H1 (cell line): ENCODE data around the gene ZNF70. TPM values are rescaled to one million over a fixed set of nuclear protein-coding genes. Genes with fewer than 3 reads are reported as not detected.

Experiments
- CTCF ChIA-PET: fragments of 300-600 bp; sonication (Branson Sonifier 250); formaldehyde crosslinking; loops from one replicate; lab custom pipeline; 2021; ENCODE audit not compliant: partially characterized antibody; lab: Charles Lee
- POLR2A ChIA-PET: fragments of 300-600 bp; sonication (Branson Sonifier 250); formaldehyde crosslinking; loops from one replicate; lab custom pipeline; 2021; ENCODE audit warnings: inconsistent platforms; ENCODE audit not compliant: partially characterized antibody; lab: Charles Lee
- DNase-seq, 2 experiments: peaks; one replicate each; pipeline versions ENCODE4 v3.0.0 to v3.0.0-alpha.2; 2010 to 2022; ENCODE audit warnings: low spot score in 2 of 2, low read depth in 1 of 2, mixed read lengths in 1 of 2
- FAIRE-seq: peaks from 2 replicates; lab custom pipeline; 2011; peaks lifted over from hg19 to GRCh38; lab: Jason Lieb, UNC
- H2AFZ ChIP-seq: 2 replicates; pipeline ENCODE4 v1.8.1; 2012; ENCODE audit warnings: low read length, inconsistent platforms
- H2AK5ac ChIP-seq: 2 replicates; pipeline ENCODE4 v1.6.1; 2013; ENCODE audit warnings: low read depth, low read length
- H2BK120ac ChIP-seq: replicated peaks from 2 replicates; pipeline ENCODE3; 2013; ENCODE audit warnings: low read depth, low read length, inconsistent platforms
- H2BK12ac ChIP-seq: 2 replicates; pipeline ENCODE4 v1.6.1; 2013; ENCODE audit warnings: low read depth, low read length
- H2BK15ac ChIP-seq: 2 replicates; pipeline ENCODE4 v1.6.1; 2013; ENCODE audit warnings: low read length
- H2BK20ac ChIP-seq: 2 replicates; pipeline ENCODE4 v1.6.1; 2013; ENCODE audit warnings: low read length
- H2BK5ac ChIP-seq: 2 replicates; pipeline ENCODE4 v1.6.1; 2013; ENCODE audit warnings: low read depth, low read length
- H3K14ac ChIP-seq: 2 replicates; pipeline ENCODE4 v1.6.1; 2013; ENCODE audit warnings: inconsistent platforms; ENCODE audit not compliant: insufficient read length
- H3K18ac ChIP-seq: 2 replicates; pipeline ENCODE4 v1.6.1; 2013; ENCODE audit warnings: low read length; ENCODE audit errors: extremely low read depth
- H3K23ac ChIP-seq: 2 replicates; pipeline ENCODE4 v1.6.1; 2013; ENCODE audit warnings: inconsistent platforms; ENCODE audit not compliant: insufficient read length
- H3K23me2 ChIP-seq: 2 replicates; pipeline ENCODE4 v1.6.1; 2013; ENCODE audit warnings: low read depth, low read length
- H3K27ac ChIP-seq: 2 replicates; pipeline ENCODE4 v1.6.1; 2011; ENCODE audit warnings: low read depth, low read length, inconsistent platforms
- H3K27me3 ChIP-seq, 4 experiments: replicated peaks in 1 of 4; 1 replicate in 1 of 4; 2 replicates in 3 of 4; pipeline versions ENCODE4 v1.6.1 to v1.8.1; 2011 to 2013; ENCODE audit warnings: low read length in 3 of 4, mild to moderate bottlenecking in 3 of 4, inconsistent platforms in 2 of 4, mixed read lengths in 2 of 4, moderate library complexity in 1 of 4; ENCODE audit not compliant: control insufficient read depth in 3 of 4, insufficient read depth in 3 of 4; ENCODE audit errors: extremely low read depth in 1 of 4
- H3K36me3 ChIP-seq, 4 experiments: 2 replicates each; pipeline versions ENCODE4 v1.6.1 to v1.8.1; 2011 to 2013; ENCODE audit warnings: mild to moderate bottlenecking in 4 of 4, low read length in 3 of 4, moderate library complexity in 2 of 4, control low read depth in 1 of 4, inconsistent platforms in 1 of 4; ENCODE audit not compliant: insufficient read depth in 4 of 4, control insufficient read depth in 2 of 4
- H3K4ac ChIP-seq: replicated peaks from 2 replicates; pipeline ENCODE3; 2013; ENCODE audit warnings: low read length, low read depth, mixed read lengths, inconsistent platforms; ENCODE audit not compliant: insufficient read length
- H3K4me1 ChIP-seq, 4 experiments: replicated peaks in 1 of 4; 1 replicate in 1 of 4; 2 replicates in 3 of 4; pipeline versions ENCODE4 v1.6.1 to v1.8.1; 2011 to 2013; ENCODE audit warnings: low read length in 3 of 4, inconsistent platforms in 2 of 4, mixed read lengths in 1 of 4; ENCODE audit not compliant: insufficient read depth in 4 of 4, control insufficient read depth in 3 of 4
- H3K4me2 ChIP-seq, 2 experiments: 2 replicates each; pipeline versions ENCODE4 v1.6.1 to v1.8.1; 2011 to 2013; ENCODE audit warnings: low read depth in 2 of 2, low read length in 2 of 2, control low read depth in 1 of 2, inconsistent platforms in 1 of 2, mild to moderate bottlenecking in 1 of 2; ENCODE audit not compliant: insufficient read depth in 1 of 2
- H3K4me3 ChIP-seq, 4 experiments: fragments of 200-600, 300-600 bp in 1 of 4; sonication (generic), shearing (Covaris generic), sonication (Bioruptor Twin) in 1 of 4; 2 replicates each; pipeline versions ENCODE4 v1.5.1 to v1.8.1; 2011 to 2016; ENCODE audit warnings: low read length in 4 of 4, low read depth in 3 of 4, control low read depth in 2 of 4, inconsistent platforms in 2 of 4, mild to moderate bottlenecking in 2 of 4, mixed read lengths in 1 of 4, moderate library complexity in 1 of 4; ENCODE audit not compliant: insufficient read depth in 2 of 4; ENCODE audit errors: extremely low read depth in 1 of 4
- H3K56ac ChIP-seq: replicated peaks from 2 replicates; pipeline ENCODE3; 2013; ENCODE audit warnings: low read depth, mild to moderate bottlenecking, mixed read lengths, low read length, inconsistent platforms; ENCODE audit not compliant: insufficient read length
- H3K79me1 ChIP-seq: 2 replicates; pipeline ENCODE4 v1.6.1; 2013; ENCODE audit warnings: low read depth, low read length, control low read depth
- H3K79me2 ChIP-seq, 2 experiments: 2 replicates each; pipeline versions ENCODE4 v1.6.1 to v1.8.1; 2012 to 2013; ENCODE audit warnings: low read length in 2 of 2, mild to moderate bottlenecking in 2 of 2, inconsistent platforms in 1 of 2; ENCODE audit not compliant: insufficient read depth in 2 of 2, control insufficient read depth in 1 of 2
- H3K9ac ChIP-seq, 4 experiments: replicated peaks in 1 of 4; 1 replicate in 1 of 4; 2 replicates in 3 of 4; pipeline versions ENCODE4 v1.6.1 to v1.8.1; 2011 to 2013; ENCODE audit warnings: low read depth in 3 of 4, low read length in 3 of 4, control low read depth in 2 of 4, mild to moderate bottlenecking in 2 of 4, moderate library complexity in 2 of 4, inconsistent platforms in 1 of 4; ENCODE audit errors: extremely low read depth in 1 of 4
- H3K9me3 ChIP-seq, 2 experiments: 2 replicates each; pipeline versions ENCODE4 v1.6.1 to v1.8.1; 2012 to 2013; ENCODE audit warnings: mild to moderate bottlenecking in 2 of 2, moderate library complexity in 2 of 2, control low read depth in 1 of 2, inconsistent platforms in 1 of 2, low read depth in 1 of 2, low read length in 1 of 2, mixed read lengths in 1 of 2; ENCODE audit not compliant: insufficient read depth in 2 of 2
- H4K20me1 ChIP-seq, 2 experiments: replicated peaks in 1 of 2; 2 replicates each; pipeline versions ENCODE3 to v1.8.1; 2011 to 2013; ENCODE audit warnings: inconsistent platforms in 2 of 2, low read length in 2 of 2, mild to moderate bottlenecking in 1 of 2; ENCODE audit not compliant: insufficient read depth in 2 of 2, control insufficient read depth in 1 of 2
- H4K5ac ChIP-seq: 2 replicates; pipeline ENCODE4 v1.6.1; 2013; ENCODE audit warnings: low read length, low read depth, mixed read lengths, inconsistent platforms; ENCODE audit not compliant: insufficient read length
- H4K8ac ChIP-seq: 2 replicates; pipeline ENCODE4 v1.8.0; 2013; ENCODE audit warnings: mild to moderate bottlenecking, moderate library complexity, low read length, inconsistent platforms; ENCODE audit not compliant: insufficient read depth; ENCODE audit errors: extremely low read depth
- H4K91ac ChIP-seq: replicated peaks from 2 replicates; pipeline ENCODE3; 2013; ENCODE audit warnings: low read length, mixed read lengths, inconsistent platforms; ENCODE audit not compliant: insufficient read length
- ATF3 ChIP-seq: IDR thresholded peaks from 2 replicates; pipeline ENCODE4 v1.6.1; 2011; ENCODE audit warnings: low read depth, mild to moderate bottlenecking, low read length; ENCODE audit not compliant: insufficient read depth
- WGBS, 2 experiments: shearing (Covaris generic) in 1 of 2; methylation state at CpG; one replicate each; pipeline versions ENCODE4 v1.1.6 to v1.1.7; 2013 to 2015; ENCODE audit warnings: low lambda C conversion rate in 2 of 2, mixed read lengths in 2 of 2, inconsistent platforms in 1 of 2, low coverage in 1 of 2, missing lambda C conversion rate in 1 of 2; ENCODE audit not compliant: insufficient replicate concordance in 2 of 2, insufficient coverage in 1 of 2, insufficient read length in 1 of 2; ENCODE audit errors: extremely low coverage in 1 of 2, missing lambda C conversion rate in 1 of 2; 5-methylcytosine and 5-hydroxymethylcytosine counted together
- polyA plus RNA-seq, 7 experiments: library from polyadenylated mRNA; depleted of rRNA in 3 of 7; stranded (reverse) in 5 of 7; unstranded in 2 of 7; fragments of >200 nt in 5 of 7; fragments of 200-250 nt in 2 of 7; gene quantifications; 1 replicate in 5 of 7; 2 replicates in 1 of 7; 4 replicates in 1 of 7; pipeline versions ENCODE4 v1.2.1 to v1.2.3, GENCODE V29; 2011 to 2013; ENCODE audit warnings: missing spikeins in 2 of 7, mixed read lengths in 2 of 7
- total RNA-seq: library from RNA; stranded (reverse); fragmentation: NEBNext Ultra II Directional; extraction: Animal tissue kit (Norgen Biotek cat#: 25700); gene quantifications from 2 replicates; pipeline ENCODE4 v1.2.1, GENCODE V29; 2021

ZNF70 gene
- total and polyA plus RNA-seq, 2 of the 8 experiments (the other 6 are each of a cell fraction or from before 2014, with no cell fraction given): 1.1 to 2.6 TPM

- Histone ChIP-seq H2BK15ac (no peak overlapping the region), H3K4me1 (peaks cover 0 to 18% (median 13%) of the 10 kb centered on the region in 4 experiments; a peak in 5 of 7 replicates), H2AK5ac (no peak overlapping the region), H3K9ac (no peak overlapping the region), H4K5ac (no peak overlapping the region), H3K14ac (no peak overlapping the region), H4K20me1 (peaks cover 0 to 3% of the 10 kb centered on the region in 2 experiments), H2BK12ac (0 out of 2 replicates have a peak overlapping the region, but pooled peaks have one; percentile 17), H3K23me2 (peaks cover 5% of the 10 kb centered on the region; the same call in 1 of the 2 replicates), H3K27ac (no peak overlapping the region), H3K9me3 (no peaks in the 10 kb centered on the region), H2BK120ac (no peak overlapping the region), H2BK5ac (no peak overlapping the region), H3K4ac (no peak overlapping the region), H3K79me2 (no peaks in the 10 kb centered on the region), H3K36me3 (no peaks in the 10 kb centered on the region), H2BK20ac (no peak overlapping the region), H3K27me3 (peaks cover 0 to 3% (median 1%) of the 10 kb centered on the region in 4 experiments; a peak in 3 of 7 replicates), H3K4me2 (no peak overlapping the region), H3K4me3 (no peak overlapping the region), H3K18ac (no peak overlapping the region), H2AFZ (no peak overlapping the region), H3K56ac (no peak overlapping the region), H3K23ac (no peak overlapping the region), H4K91ac (no peak overlapping the region), H3K79me1 (no peaks in the 10 kb centered on the region), H4K8ac (no peak overlapping the region)
- POLR2A ChIA-PET: interaction anchor here (1.0 to 1.6 kb wide), 3 partner anchors 8 to 14 kb away, joined by 3 to 4 read pairs (median 3); partner anchors contain the start of genes CHCHD10 and MMP11
- FAIRE-seq: no peak
- 91% methylated on average over 4 of the region's 4 CpGs; no CpG with 5 or more reads in 1 of the 2 experiments for WGBS, 2 experiments
- no peak for DNase-seq
- CTCF ChIA-PET: interaction anchor here (2.0 kb wide), 1 partner anchor 90 kb away, joined by 4 read pairs; no protein-coding TSS in a partner anchor
- no peak for TF ChIP-seq ATF3
Measured at GRCh38 chr22:23759566-23759965, 8.7 kb upstream of the ZNF70 start.
